Fibroblast of peridontal ligament (primary cell): Measurements from ENCODE around the gene LGALS12.
A peak's percentile ranks its signal among the peaks of the same experiment; 100 is the strongest.
"Not testable (repeated sequence)": the region's sequence is repeated elsewhere in the genome, so short reads cannot be mapped to it uniquely, and the experiment has no call there.

Source experiments
- DNase-seq: peaks from one replicate; pipeline ENCODE4 v3.0.0-alpha.2; 2010; ENCODE audit errors: extremely low read depth

The LGALS12 gene

DNA sequence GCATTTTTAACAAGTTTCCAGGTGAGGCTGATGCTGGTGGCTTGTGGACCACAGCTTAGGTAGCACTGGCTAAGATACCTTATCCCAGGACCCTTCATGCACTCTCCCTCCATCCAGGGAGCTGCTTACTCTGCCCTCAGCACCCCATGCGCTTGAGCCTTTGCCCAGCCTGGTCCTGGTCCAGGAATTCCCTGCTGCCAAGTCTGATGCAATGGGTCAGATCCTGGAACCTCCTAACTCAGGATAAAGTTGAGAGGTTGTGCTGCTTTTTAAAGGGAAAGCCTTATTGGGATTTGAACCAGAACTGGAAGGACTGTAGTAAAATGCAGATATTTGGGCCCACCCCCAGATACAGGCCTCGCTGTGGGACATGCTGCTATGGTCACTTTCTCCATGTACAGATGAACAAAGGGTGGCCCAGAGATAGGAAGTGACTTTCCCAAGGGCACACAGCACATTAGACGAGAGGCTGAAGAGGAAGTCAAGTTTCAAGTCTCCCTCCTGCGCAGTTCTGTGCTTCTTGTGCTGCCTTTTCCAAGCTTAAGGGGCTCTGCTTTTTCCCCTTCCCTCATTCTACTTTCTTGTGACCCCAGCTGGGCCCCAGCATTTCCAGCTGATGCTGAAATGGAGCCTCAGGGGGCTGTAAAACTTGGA is 824 bp upstream of the LGALS12 start:
- DNase-seq, result no peak

DNA sequence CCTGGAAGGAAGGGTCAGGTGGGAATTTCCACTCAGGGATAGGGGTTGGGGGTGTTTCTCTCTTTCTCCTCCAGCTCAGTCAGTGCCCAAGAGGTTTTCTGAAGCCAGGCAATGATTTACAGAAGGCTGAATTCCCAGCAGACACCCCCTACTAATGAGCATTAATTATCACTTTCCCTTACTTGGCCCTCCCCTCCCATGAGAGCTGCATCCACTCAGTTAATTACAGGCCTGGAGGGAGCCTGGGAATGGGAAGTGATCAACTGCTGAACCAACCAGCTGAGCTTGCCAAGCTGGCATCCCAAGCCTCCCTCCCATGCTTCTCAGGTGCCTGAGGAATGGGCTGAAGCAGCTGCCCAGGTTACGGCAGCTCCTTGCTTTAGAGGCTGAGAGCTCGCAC is 992 bp downstream of the LGALS12 start:
- DNase-seq, result no peak

DNA sequence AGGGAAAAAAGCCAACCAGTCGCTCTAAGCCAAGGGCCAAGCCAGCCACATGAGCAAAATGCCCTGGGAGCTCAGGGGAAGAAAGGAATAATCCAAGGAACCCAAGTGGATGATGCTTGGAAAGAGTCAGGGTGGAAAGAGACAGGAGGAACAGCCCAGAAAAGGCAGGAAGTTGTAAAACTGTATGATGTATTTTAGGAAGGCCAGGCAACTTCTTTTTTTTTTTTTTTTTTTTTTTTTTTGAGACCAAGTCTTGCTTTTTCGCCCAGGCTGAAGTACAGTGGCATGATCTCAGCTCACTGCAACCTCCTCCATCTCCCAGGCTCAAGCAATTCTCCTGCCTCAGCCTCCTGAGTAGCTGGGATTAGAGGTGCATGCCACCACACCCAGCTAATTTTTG is 1.6 kb downstream of the LGALS12 start:
- DNase-seq, result no peak

DNA sequence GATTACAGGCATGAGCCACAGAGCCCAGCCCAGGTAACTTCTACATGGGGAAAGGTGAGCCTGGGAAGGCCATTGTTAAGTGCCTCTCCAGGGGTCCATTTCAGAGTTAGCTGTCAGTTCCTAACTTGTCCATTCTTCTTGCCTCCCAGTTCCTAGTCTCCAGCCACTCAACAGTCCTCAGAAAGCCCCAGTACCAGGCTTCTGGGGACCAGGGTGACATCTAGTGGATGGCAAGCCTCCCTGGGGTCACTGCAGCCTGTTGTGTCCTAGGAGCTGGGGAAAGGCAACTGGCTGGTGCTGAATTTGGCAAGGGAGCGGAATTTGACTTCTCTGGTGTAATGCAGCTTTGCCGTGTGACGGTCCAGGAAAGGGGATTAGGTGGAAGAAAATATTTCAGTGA is 2.1 kb downstream of the LGALS12 start:
- DNase-seq, result no peak

DNA sequence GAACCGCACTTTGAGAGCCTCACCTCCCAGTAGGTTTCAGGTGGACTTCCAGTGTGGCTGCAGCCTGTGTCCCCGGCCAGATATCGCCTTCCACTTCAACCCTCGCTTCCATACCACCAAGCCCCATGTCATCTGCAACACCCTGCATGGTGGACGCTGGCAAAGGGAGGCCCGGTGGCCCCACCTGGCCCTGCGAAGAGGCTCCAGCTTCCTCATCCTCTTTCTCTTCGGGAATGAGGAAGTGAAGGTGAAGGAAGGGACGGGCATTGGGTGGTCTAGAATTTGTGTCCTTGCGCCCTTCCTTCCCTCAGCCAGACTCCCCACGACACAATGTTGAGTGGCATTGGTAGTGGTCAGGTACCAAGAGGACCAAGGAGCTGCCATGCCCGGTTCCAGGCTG is 2.9 kb downstream of the LGALS12 start:
- DNase-seq, result no peak

- DNase-seq, result peak; percentile 65
Observed at GRCh38 chr11:63510360-63511047, 4.6 kb downstream of the LGALS12 start.

DNA sequence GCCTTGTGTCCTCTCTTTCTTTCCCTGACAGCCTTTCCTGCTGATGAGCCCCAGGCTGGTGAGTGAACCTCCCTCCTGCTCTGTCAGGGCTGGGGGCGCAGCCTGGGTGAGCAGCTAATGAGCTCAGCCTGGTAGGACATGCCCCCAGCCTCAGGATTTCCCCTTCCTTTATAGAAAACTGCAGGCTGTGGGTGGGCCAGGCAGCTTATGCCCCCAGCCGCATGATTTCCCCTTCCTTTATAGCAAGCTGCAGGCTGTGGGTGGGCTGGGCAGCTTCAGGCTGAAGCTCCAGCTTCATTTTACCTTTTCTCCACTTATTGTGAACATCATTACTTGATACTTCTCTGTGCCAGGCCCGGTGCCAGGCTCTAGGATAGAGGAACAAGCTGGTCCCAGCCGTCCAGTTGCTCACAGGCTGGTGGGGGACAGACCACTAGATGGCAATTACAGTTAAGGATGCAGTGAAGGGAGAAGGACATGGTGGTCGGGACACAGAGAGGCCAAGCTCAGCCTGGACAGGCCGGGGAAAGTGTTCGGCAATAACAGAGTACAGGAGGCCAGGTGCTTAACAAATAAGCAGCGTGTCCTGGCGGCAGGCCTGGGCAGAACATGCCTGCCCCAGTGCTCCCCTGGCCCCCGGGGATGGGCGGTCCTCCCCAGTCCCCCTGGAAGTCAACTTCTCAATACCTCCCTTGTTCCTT is 5.3 kb downstream of the LGALS12 start:
- DNase-seq, result no peak

- DNase-seq, result no peak
Observed at GRCh38 chr11:63512816-63513215, 6.9 kb downstream of the LGALS12 start.

GRCh38 chr11:63516109-63516508 is 10.2 kb downstream of the LGALS12 start:
- no peak for DNase-seq

DNA sequence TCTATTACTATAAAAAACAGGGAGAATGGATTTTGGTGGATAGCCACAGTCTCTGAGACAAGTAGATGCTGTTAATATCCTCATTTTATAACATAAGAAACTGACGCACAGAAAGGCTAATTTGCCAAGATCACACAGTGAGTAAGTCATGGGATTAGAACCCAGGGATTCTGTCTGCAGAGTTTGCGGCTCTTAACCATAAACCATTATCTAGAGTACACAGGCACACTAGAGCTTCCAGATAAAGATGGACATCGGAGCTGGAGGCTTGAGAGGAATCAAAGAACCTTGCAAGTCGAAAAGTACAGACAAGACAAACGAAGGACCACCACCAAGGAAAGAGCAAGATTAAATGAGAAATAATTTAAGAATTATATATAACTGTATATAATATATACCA is 11.3 kb downstream of the LGALS12 start:
- no peak for DNase-seq

DNA sequence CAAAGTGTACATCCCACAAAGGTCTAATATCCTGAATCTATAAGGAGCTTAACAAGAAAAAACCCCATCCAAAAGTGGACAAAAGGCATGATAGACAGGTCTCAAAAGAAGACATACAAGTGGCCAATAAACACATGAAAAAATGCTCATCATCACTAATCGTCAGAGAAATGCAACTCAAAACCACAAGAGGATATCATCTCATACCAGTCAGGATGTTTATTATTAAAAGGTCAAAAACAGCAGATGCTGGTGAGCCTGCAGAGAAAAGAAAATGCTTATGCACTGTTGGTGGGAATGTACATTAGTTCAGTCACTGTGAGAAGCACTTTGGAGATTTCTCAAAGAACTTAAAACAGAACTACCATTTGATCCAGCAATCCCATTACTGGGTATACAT is 12.7 kb downstream of the LGALS12 start:
- peak; percentile 62 for DNase-seq

DNA sequence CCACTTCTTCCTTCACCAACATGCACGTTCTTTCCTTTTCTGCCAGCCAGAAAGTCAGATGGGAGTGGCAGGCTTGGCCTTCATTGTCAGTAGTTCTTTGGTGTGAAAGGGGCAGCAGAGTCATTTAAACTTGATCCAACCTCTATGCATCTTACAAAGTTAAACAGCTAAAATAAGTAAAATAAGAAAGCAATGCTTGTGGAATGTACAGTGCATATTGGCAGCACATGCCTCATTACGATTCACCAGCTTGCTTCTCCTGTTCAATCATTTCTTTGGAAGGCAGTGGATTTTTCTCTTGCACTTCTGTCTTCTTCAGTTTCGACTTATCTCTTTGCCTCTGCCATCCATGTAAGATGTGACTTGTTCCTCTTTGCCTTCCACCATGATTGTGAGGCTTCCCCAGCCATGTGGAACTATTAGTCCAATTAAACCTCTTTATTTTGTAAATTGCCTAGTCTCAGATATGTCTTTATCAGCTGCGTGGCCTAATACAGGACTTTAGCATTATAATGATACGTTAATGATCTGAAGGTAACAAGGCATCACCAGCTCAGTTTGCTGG is 14.8 kb downstream of the LGALS12 start:
- peak; percentile 47 for DNase-seq

- DNase-seq, result no peak
Observed at GRCh38 chr11:63521896-63522295, 16.0 kb downstream of the LGALS12 start.

GRCh38 chr11:63523151-63523550 is 17.3 kb downstream of the LGALS12 start:
- DNase-seq, result no peak

- no peak for DNase-seq
Observed at GRCh38 chr11:63527667-63528066, 21.8 kb downstream of the LGALS12 start.

- not testable (repeated sequence) for DNase-seq
Observed at GRCh38 chr11:63528156-63528555, 22.3 kb downstream of the LGALS12 start.

DNA sequence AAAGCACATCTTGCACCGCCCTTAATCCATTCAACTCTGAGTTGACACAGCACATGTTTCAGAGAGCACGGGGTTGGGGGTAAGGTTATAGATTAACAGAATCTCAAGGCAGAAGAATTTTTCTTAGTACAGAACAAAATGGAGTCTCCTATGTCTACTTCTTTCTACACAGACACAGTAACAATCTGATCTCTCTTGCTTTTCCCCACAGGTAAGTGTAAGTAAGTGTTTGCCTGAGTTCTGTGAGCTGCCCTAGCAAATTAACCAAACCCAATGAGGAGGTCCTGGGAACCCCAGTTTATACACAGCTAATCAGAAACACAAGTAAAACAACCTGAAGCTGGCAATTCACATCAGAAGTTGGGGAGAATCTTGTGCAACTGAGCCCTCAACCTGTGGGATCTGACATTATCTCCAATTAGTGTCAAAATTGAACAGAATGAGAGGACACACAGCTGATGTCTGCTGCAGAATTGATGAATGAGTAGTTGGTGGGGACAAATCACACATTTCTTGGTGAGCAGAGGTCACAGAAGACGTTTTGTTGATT is 22.9 kb downstream of the LGALS12 start:
- DNase-seq, result not testable (repeated sequence)

DNA sequence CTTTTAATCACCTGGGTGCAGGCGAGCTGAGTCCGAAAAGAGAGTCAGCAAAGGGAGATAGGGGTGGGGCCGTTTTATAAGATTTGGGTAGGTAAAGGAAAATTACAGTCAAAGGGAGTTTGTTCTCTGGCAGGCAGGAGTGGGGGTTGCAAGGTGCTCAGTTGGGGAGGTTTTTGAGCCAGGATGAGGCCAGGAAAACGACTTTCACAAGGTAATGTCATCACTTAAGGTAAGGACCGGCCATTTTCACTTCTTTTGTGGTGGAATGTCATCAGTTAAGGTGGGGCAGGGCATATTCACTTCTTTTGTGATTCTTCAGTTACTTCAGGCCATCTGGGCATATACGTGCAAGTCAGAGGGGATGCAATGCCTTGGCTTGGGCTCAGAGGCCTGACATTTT is 23.5 kb downstream of the LGALS12 start:
- DNase-seq, result not testable (repeated sequence)

GRCh38 chr11:63530021-63530420 is 24.1 kb downstream of the LGALS12 start:
- DNase-seq, result no peak

DNA sequence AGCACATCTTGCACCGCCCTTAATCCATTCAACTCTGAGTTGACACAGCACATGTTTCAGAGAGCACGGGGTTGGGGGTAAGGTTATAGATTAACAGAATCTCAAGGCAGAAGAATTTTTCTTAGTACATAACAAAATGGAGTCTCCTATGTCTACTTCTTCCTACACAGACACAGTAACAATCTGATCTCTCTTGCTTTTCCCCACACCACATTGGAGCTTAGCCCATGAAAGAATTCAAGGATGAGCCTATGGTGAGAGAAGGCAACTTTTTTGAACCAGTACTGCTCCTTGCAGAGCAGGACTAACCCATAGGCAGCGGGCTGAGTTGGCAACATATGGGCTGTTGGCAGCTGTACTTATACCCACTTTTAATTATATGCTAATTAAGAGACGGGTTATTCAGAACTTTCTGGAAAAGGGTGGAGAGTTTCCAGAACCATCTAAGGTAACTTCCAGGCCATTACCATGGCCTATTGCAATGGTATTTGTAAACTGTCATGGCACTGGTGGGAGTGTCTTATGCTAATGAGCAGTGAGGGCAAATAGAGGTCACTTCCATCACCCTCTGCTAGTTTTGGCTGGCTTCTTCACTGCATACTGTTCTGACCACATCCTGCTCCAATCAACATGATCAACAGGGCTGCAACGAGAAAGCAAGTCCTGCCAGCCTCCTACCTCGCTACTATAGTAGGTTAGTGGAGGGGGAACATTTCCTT is 25.3 kb downstream of the LGALS12 start:
- DNase-seq, result peak; percentile 85

DNA sequence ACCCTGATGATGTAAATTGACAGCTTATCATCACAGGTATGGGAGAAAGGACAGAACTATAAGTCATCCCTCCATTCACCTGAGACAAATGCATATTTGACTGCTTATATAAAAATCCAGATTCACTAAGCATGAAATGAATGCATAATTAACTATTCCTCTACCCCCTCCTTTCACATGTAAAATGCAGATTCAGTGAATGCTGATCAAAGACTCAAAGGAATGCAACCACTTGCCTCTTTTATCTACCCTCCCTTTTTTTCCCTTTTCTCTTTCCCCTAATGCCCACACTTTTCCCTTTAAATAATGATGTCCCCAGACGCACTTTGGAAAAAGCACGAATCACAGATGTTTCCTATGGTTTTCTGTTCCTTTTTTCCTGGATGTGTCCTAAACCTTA is 26.2 kb downstream of the LGALS12 start:
- no peak for DNase-seq
